ENCODE measurements around the gene PRUNE2. TPM values are rescaled to one million over a fixed set of nuclear protein-coding genes. Genes with fewer than 3 reads are reported as not detected.

Gene PRUNE2
- total RNA-seq, 2 experiments from 2014 or later = 0.38 to 0.44 TPM

- Histone ChIP-seq H3K79me2 (ENCODE audit: insufficient read depth, low read depth, low read length) (no peaks in the 10 kb centered on the region), H3K4me2 (ENCODE audit: low read length) (no peak overlapping the region)
- CTCF ChIA-PET (ENCODE audit: unreplicated experiment) = no interaction called here
These were observed 10.3 kb upstream of the PRUNE2 start for GRCh38 chr9:76916231-76916630.

GRCh38 chr9:76913467-76913866 is 7.6 kb upstream of the PRUNE2 start:
- H3K36me3 ChIP-seq (ENCODE audit: insufficient read depth, low read length) = no peaks in the 10 kb centered on the region
- no peak overlapping the region for H3K4me2 ChIP-seq (ENCODE audit: low read length)
- H3K27ac ChIP-seq (ENCODE audit: low read depth, low read length, poor library complexity, severe bottlenecking) = no peak overlapping the region
- ChIA-PET POLR2A (no interaction called here), CTCF (ENCODE audit: unreplicated experiment) (no interaction called here)
- TF ChIP-seq CTCF (conservative IDR thresholded peaks at IDR 0.05; ENCODE audit: low read length) = no peak
- no peak for TF ChIP-seq EZH2phosphoT487 (IDR thresholded peaks at IDR 0.05; ENCODE audit: borderline replicate concordance, low read depth, low read length)
- H3K9me3 ChIP-seq (ENCODE audit: low read length) = no peaks in the 10 kb centered on the region
- H3K79me2 ChIP-seq (ENCODE audit: insufficient read depth, low read depth, low read length) = no peaks in the 10 kb centered on the region
- no peak overlapping the region for H3K4me3 ChIP-seq (ENCODE audit: low read depth, low read length, poor library complexity, severe bottlenecking)
- H2AFZ ChIP-seq (ENCODE audit: low read length) = no peak overlapping the region
- H4K20me1 ChIP-seq (ENCODE audit: insufficient read depth, low read length) = no peaks in the 10 kb centered on the region
- DNase-seq (ENCODE audit: low spot score) = no peak
- BruUV-seq (replicated peaks) = no TSS peak
- H3K9me2 ChIP-seq (ENCODE audit: insufficient read depth, low read length) = no peaks in the 10 kb centered on the region
- no peaks in the 10 kb centered on the region for H3K4me1 ChIP-seq (ENCODE audit: insufficient read depth, low read length, poor library complexity, severe bottlenecking)
- intact Hi-C loops (cut with micrococcal nuclease; ENCODE audit: unreplicated experiment) = no loop called here

More at GRCh38 chr9:76916231-76916630, 10.3 kb upstream of the PRUNE2 start:
- no TSS peak for BruUV-seq (replicated peaks)
- intact Hi-C loops (cut with micrococcal nuclease; ENCODE audit: unreplicated experiment) = no loop called here
- no peaks in the 10 kb centered on the region for H3K9me3 ChIP-seq (ENCODE audit: low read length)
- no peaks in the 10 kb centered on the region for H3K36me3 ChIP-seq (ENCODE audit: insufficient read depth, low read length)
- H3K27ac ChIP-seq (ENCODE audit: low read depth, low read length, poor library complexity, severe bottlenecking) = no peak overlapping the region
- DNase-seq (ENCODE audit: low spot score) = no peak
- no peak overlapping the region for H2AFZ ChIP-seq (ENCODE audit: low read length)
- no peaks in the 10 kb centered on the region for H4K20me1 ChIP-seq (ENCODE audit: insufficient read depth, low read length)
- H3K4me3 ChIP-seq (ENCODE audit: low read depth, low read length, poor library complexity, severe bottlenecking) = no peak overlapping the region
- POLR2A ChIA-PET = no interaction called here
- TF ChIP-seq CTCF (conservative IDR thresholded peaks at IDR 0.05; ENCODE audit: low read length) (no peak), EZH2phosphoT487 (IDR thresholded peaks at IDR 0.05; ENCODE audit: borderline replicate concordance, low read depth, low read length) (no peak)
- no peaks in the 10 kb centered on the region for H3K9me2 ChIP-seq (ENCODE audit: insufficient read depth, low read length)
- no peaks in the 10 kb centered on the region for H3K4me1 ChIP-seq (ENCODE audit: insufficient read depth, low read length, poor library complexity, severe bottlenecking)

GRCh38 chr9:76912636-76913275 is 6.8 kb upstream of the PRUNE2 start:
- no peak for TF ChIP-seq CTCF (conservative IDR thresholded peaks at IDR 0.05; ENCODE audit: low read length)
- TF ChIP-seq EZH2phosphoT487 (IDR thresholded peaks at IDR 0.05; ENCODE audit: borderline replicate concordance, low read depth, low read length) = no peak
- no TSS peak for BruUV-seq (replicated peaks)
- Histone ChIP-seq H4K20me1 (ENCODE audit: insufficient read depth, low read length) (no peaks in the 10 kb centered on the region), H3K4me3 (ENCODE audit: low read depth, low read length, poor library complexity, severe bottlenecking) (no peak overlapping the region), H3K36me3 (ENCODE audit: insufficient read depth, low read length) (no peaks in the 10 kb centered on the region), H3K4me1 (ENCODE audit: insufficient read depth, low read length, poor library complexity, severe bottlenecking) (no peaks in the 10 kb centered on the region), H3K9me2 (ENCODE audit: insufficient read depth, low read length) (no peaks in the 10 kb centered on the region), H3K27ac (ENCODE audit: low read depth, low read length, poor library complexity, severe bottlenecking) (no peak overlapping the region), H2AFZ (ENCODE audit: low read length) (no peak overlapping the region), H3K9me3 (ENCODE audit: low read length) (no peaks in the 10 kb centered on the region), H3K79me2 (ENCODE audit: insufficient read depth, low read depth, low read length) (no peaks in the 10 kb centered on the region), H3K4me2 (ENCODE audit: low read length) (no peak overlapping the region)
- CTCF ChIA-PET (ENCODE audit: unreplicated experiment) = interaction anchor here (0.6 kb wide), 1 partner anchor 733 kb away, joined by 3 read pairs; no protein-coding TSS in a partner anchor
- intact Hi-C loops (cut with micrococcal nuclease; ENCODE audit: unreplicated experiment) = no loop called here
- DNase-seq (ENCODE audit: low spot score) = no peak
- POLR2A ChIA-PET = interaction anchor here (0.6 kb wide), 1 partner anchor 57 kb away, joined by 3 read pairs; no protein-coding TSS in a partner anchor

Data from OCI-LY7 (cell line).